ENCODE results near the gene MOB3B.

The MOB3B gene

GRCh38 chr9:27529316-27530278 is at the start of gene MOB3B:
Gene MOB3B, minus strand, starts transcription at chr9:27529814. Its CDS starts 74,264 bp downstream, at chr9:27455550.
- peak; percentile 80 for DNase-seq

- peak; percentile 100 for DNase-seq
Observed at GRCh38 chr9:27573634-27574590, 44.3 kb upstream of the MOB3B start.

- peak; percentile 88 for DNase-seq
Observed at GRCh38 chr9:27572918-27573633, 43.5 kb upstream of the MOB3B start, which contains the start of gene C9orf72. Gene C9orf72, minus strand, starts transcription at chr9:27573481. Its CDS starts 6,361 bp downstream, at chr9:27567120.

GRCh38 chr9:27572566-27572917 is 42.9 kb upstream of the MOB3B start:
- peak; percentile 99 for DNase-seq

GRCh38 chr9:27572061-27572460 is 42.4 kb upstream of the MOB3B start:
- peak; percentile 56 for DNase-seq

DNA sequence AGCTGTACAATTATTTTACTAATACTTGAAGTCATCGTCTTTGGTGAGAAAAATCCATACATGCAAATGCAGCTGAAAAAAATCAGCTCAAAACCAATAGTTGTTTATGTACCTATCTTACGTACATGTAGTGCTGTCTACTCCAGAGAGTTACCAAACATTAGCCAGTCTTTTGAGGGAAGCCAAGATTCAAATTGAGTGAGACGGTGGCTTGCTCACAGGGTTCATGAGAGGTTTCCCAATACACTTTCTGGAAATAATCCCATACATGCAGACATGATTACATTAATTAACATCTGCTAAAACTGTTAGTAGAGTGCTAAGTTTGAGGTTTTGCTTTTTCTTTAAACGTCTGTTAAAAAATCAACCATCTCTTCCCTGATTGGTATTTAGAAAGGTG is 41.4 kb upstream of the MOB3B start:
- peak; percentile 74 for DNase-seq

- DNase-seq = peak; percentile 27
Observed at GRCh38 chr9:27569406-27569805, 39.8 kb upstream of the MOB3B start.

- peak; percentile 65 for DNase-seq
Observed at GRCh38 chr9:27566118-27566517, 36.5 kb upstream of the MOB3B start.

GRCh38 chr9:27565696-27566095 is 36.1 kb upstream of the MOB3B start:
- DNase-seq = peak; percentile 63

DNA sequence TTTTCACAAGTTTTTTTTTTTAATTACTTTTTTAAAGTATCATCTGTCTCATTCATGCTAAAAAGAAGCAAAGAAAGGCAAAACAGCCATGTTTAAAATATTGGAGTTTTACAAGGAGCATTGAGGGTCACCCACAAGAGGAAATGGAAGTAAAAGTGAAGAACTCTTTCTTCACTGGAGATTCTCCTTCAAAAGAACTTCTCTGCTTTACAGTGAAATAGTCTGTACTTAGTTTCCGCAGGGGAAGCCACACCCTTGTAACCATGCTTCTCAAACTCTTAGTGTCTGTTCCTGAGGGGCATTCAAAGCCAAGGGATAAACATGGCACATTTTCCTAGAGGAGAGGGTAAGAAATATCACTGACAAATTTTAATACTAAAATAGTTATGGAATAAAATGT is 35.1 kb upstream of the MOB3B start:
- peak; percentile 92 for DNase-seq

- peak; percentile 80 for DNase-seq
Observed at GRCh38 chr9:27563738-27564430, 34.3 kb upstream of the MOB3B start.

DNA sequence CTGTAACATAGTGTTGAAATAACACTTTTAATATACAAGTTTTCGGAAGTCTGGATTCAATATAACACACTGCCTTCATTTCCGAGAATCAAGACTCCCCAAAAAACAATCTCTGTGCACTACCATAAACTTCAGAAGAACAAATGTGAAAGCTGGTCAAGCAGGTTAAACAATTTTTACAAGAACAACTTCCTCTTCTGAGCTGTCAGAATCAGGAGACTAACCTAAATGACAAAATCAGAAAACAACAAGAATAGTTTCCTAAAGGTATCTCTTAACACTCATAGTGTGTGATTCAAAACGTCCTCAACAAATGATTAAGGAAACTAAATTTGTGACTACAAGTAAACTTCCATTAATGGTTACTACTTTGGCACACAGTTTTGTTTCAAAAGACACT is 32.1 kb upstream of the MOB3B start:
- DNase-seq = peak; percentile 55

DNA sequence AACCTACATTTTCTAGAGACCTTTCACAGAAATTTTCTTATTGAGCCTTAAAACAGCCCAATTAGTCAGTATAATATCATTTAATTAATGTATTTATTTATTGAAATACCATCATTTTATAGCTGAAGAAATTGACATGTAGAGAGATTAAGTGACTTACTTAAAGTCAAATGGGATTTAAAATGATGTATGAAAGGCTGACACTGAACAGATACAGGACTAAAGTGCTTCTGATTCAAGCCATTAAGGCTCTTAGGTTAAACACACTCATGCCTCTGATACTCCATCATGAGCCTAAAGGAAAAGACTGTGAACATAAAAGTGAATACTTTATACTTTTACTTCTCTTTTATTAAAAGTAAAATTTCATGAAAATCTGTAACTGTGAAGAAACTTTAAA is 30.8 kb upstream of the MOB3B start:
- DNase-seq = no peak

GRCh38 chr9:27558307-27558706 is 28.7 kb upstream of the MOB3B start:
- no peak for DNase-seq

GRCh38 chr9:27556470-27556869 is 26.9 kb upstream of the MOB3B start:
- no peak for DNase-seq

DNA sequence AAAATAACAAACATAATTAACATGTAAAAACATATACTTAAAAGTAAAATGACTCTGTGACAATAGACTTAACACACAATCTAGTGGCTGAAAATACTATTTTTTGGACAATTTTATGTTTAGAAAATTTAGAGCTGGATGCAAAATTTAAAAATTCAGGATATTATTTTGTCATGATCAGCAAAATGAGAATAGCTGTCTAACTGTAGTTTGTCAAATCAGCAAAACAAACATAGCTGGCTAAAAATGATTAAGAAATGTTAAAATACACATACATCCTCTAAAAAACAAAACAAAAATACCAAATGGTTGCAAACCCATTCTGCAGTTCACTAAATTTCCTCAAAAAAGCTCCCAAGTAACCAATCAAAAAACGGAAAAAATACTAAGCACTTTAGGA is 25.1 kb upstream of the MOB3B start:
- DNase-seq = no peak

- no peak for DNase-seq
Observed at GRCh38 chr9:27549196-27549755, 19.7 kb upstream of the MOB3B start.

GRCh38 chr9:27548055-27548741 is 18.6 kb upstream of the MOB3B start:
- peak; percentile 67 for DNase-seq

DNA sequence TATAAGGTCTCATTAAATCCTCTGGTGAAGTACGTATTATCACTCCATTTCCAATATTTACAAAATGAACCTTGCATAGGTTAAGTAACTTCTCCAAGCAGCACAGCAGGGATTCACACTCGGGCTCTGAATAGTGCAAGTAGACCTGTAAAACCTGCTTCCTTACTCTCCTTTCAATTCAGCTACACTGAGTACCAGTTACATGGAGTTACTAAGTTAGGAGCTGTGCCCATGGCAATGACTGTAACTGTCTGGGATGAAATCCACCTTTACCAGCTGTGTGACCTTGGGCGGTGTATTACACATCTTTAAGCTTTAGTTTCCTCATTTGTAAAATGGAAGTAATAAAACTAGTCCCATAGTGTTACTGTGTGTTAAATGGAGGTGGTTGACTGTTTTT is 15.9 kb upstream of the MOB3B start:
- DNase-seq = no peak

- no peak for DNase-seq
Observed at GRCh38 chr9:27542508-27542907, 12.9 kb upstream of the MOB3B start.

DNA sequence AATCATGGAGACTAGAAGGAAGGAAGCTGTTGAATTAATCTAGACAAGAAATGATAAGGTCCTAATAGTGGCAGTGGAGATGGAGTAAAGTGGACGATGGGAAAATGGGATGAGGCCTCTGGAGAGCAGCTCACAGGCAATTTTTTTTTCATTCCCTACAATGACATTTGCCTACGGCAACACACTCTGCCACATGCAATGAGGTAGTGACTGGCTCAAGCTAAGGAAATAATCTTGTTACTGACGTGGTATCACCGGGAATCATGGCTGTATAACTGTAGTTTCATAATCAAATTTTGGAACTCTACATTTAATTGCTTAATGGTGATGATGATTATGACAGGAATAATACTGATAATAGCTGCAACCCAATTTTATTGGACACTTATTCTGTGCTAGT is 12.1 kb upstream of the MOB3B start:
- no peak for DNase-seq
